NCI-H2196 (cell line): ENCODE results near the gene STXBP1.

Source experiments
- DNase-seq: peaks from one replicate; lab custom pipeline; 2025; ENCODE audit not compliant: unreplicated experiment; lab: John Stamatoyannopoulos, UW

Gene STXBP1

DNA sequence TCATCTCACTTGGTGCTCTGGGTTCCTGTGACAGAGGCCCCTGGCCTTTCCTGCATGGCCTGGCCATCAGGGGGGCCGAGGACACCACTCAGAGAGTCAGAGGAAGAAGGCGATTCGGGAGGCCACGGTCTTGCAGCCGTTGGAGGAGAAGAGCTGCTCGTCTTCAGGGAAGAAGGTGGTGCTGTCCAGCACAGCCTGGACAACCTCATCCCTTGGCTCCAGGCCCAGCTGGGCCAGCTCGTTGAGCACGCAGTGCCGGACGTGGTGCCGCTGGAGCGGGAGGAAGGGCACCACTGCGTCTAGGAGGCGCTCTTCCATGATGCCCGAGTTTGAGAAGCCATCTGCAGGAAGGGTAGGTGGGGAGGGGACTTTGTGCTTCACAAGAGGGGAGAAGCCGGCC is 119.9 kb downstream of the STXBP1 start:
- DNase-seq = no peak

- DNase-seq = no peak
Measured at GRCh38 chr9:127732444-127732843, 120.4 kb downstream of the STXBP1 start.

GRCh38 chr9:127733614-127734013 is 121.5 kb downstream of the STXBP1 start:
- no peak for DNase-seq

GRCh38 chr9:127734247-127734746 is 122.2 kb downstream of the STXBP1 start:
- no peak for DNase-seq

DNA sequence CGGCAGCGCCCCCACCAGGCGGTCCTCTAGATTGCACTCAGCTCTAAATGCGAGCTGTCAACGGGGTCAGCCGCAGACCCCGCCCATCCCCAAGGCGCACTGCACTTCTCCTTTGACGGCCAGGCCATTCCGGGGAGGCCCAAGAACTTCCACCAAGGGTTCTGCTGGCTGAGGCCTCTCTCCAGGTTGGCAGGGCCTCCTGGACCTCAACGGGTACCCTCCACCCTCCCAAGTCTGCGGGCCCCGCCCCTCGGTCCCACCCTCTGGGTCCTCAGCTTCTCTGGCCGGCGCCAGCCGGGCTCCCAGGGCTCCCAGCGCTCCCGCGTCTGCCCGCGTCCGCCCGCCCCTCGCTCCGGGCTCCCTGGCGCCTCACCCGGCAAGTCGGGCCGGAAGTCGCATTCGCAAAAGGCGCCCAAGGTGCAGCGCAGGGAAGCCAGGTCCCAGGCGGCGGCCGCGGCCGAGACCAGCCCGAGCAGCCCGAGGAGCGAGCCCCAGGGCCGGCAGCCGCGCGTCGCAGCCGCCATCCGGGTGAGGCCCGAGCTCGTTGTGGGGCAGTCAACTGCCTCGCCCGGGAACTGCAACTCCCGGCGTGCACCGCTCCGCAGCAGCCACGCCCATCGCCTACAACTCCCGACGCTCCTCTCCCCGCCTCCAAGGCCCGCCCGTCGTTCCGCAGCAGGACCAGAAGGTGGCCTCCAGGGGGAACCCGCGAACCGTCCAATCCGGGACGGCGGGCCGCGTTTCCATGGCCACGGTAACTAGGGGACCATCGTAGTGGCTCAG is 122.9 kb downstream of the STXBP1 start, which contains the start of gene TOR2A:
Gene TOR2A (minus strand): TSS at position 548 of the 783 bp plus-strand sequence. CDS start 24 bp downstream, at position 524.
- peak; percentile 97 for DNase-seq

- DNase-seq = no peak
Measured at GRCh38 chr9:127735530-127736185, 123.6 kb downstream of the STXBP1 start.

GRCh38 chr9:127738666-127739065 is 126.6 kb downstream of the STXBP1 start:
- DNase-seq = no peak

DNA sequence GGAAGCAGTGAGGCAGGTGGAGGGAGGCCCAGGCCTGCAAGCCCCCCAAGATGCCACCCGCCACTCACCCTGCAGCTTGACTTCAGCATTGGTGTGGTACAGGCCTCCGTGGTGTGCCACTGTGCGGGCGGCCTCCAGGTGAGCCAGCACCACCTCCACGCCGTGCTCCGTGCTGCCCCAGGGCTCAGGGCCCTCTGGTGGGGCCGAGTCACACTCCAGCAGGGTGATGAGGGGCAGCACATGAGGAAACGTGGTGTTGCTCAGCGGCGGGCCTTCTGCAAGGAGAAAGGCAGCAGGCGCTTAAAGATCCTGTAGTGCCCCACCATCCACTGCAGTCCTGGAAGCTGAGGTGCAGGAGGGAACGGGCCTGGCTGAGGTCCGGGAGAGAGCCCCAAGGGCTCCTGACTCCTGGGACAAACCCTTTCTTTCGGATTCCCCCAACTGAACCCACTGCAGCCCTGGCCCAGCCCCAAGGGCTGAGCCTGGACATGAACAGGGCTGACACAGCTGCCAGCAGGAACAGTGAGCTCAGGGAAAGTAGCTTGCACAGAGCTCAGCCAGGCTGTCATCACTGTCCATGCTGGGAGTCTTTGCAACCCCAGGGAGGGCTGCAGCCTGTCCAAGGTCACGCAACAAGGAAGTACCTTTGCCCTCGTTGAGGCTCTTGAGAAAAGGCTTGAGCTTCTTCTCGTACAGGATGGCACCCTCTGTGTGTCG is 127.7 kb downstream of the STXBP1 start:
- DNase-seq = no peak

DNA sequence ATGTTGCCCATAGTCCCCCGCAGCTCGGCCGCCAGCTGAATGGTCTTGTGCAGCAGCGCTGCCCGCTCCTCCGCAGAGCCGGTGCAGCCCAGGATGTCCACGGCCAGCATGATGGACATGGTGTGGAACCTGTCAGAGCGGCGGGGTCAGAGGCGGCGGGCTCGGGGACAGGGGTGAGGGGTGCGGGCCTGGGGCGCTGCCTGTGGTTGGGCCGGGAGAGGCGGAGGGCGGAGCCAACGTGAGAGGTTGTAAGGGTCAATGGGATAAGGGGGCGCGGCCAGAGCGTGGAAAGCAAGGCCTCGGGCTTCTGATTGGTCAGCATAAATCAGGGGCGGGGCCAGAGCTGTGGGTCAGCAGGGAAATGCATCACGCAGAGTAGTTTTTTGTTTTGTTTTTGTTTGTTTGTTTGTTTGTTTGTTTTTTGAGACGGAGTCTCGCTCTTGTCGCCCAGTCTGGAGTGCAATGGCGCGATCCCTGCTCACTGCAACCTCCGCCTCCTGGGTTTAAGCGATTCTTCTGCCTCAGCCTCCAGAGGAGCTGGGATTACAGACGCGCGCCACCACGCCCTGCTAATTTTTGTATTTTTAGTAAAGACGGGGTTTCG is 129.9 kb downstream of the STXBP1 start:
- DNase-seq = no peak
